ENCODE results near the gene IL1RAPL2. TPM values are rescaled to one million over a fixed set of nuclear protein-coding genes. Genes with fewer than 3 reads are reported as not detected.

IL1RAPL2 gene
- polyA plus RNA-seq, 1 of the 3 experiments (the other 2 are of a cell fraction): 0.13 TPM

- Histone ChIP-seq H3K36me3 (replicated peaks in 1 of 2; ENCODE audit: control insufficient read depth in 1 of 2, insufficient read depth in 2 of 2, low read length in 1 of 2) (no peaks in the 10 kb centered on the region), H4K20me1 (ENCODE audit: insufficient read depth) (no peaks in the 10 kb centered on the region), H3K9ac (no peak overlapping the region), H3K79me2 (ENCODE audit: insufficient read depth) (no peaks in the 10 kb centered on the region), H3K9me3 (no peaks in the 10 kb centered on the region), H3K9me2 (no peaks in the 10 kb centered on the region), H3K27ac (ENCODE audit: low read depth in 2 of 2, low read length in 1 of 2) (no peak overlapping the region), H3K4me3 (ENCODE audit: low read depth in 2 of 2, low read length in 1 of 2) (no peak overlapping the region), H3F3A (replicated peaks; ENCODE audit: insufficient read depth) (no peaks in the 10 kb centered on the region), H3K4me1 (ENCODE audit: control insufficient read depth in 1 of 2, insufficient read depth in 2 of 2, low read depth in 1 of 2, low read length in 1 of 2) (no peaks in the 10 kb centered on the region), H2AFZ (ENCODE audit: low read depth) (no peak overlapping the region), H3K4me2 (no peak overlapping the region), H3K27me3 (ENCODE audit: insufficient read depth) (no peaks in the 10 kb centered on the region; the same call in 1 of the 2 replicates)
- TF ChIP-seq JUND (IDR thresholded peaks at IDR 0.05): no peak
- no peak for TF ChIP-seq MXI1 (IDR thresholded peaks at IDR 0.05; ENCODE audit: low read depth, low read length)
- TF ChIP-seq NFIC (IDR thresholded peaks at IDR 0.05; ENCODE audit: borderline replicate concordance): no peak
- no peak for TF ChIP-seq CHD2 (IDR thresholded peaks at IDR 0.05; ENCODE audit: low read length, partially characterized antibody)
- no peak for TF ChIP-seq USF1 (IDR thresholded peaks at IDR 0.05; ENCODE audit: borderline replicate concordance, low read depth)
- no peak for TF ChIP-seq NRF1 (IDR thresholded peaks at IDR 0.05; ENCODE audit: low read depth, low read length)
- TF ChIP-seq, protein P1, sequence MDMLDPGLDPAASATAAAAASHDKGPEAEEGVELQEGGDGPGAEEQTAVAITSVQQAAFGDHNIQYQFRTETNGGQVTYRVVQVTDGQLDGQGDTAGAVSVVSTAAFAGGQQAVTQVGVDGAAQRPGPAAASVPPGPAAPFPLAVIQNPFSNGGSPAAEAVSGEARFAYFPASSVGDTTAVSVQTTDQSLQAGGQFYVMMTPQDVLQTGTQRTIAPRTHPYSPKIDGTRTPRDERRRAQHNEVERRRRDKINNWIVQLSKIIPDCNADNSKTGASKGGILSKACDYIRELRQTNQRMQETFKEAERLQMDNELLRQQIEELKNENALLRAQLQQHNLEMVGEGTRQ (IDR thresholded peaks at IDR 0.05; ENCODE audit: borderline replicate concordance, low read depth, low read length): no peak
- TF ChIP-seq, protein P2, sequence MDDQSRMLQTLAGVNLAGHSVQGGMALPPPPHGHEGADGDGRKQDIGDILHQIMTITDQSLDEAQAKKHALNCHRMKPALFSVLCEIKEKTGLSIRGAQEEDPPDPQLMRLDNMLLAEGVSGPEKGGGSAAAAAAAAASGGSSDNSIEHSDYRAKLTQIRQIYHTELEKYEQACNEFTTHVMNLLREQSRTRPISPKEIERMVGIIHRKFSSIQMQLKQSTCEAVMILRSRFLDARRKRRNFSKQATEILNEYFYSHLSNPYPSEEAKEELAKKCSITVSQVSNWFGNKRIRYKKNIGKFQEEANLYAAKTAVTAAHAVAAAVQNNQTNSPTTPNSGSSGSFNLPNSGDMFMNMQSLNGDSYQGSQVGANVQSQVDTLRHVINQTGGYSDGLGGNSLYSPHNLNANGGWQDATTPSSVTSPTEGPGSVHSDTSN (IDR thresholded peaks at IDR 0.05): no peak
- TF ChIP-seq POLR2AphosphoS5 (IDR thresholded peaks at IDR 0.05; ENCODE audit: low read depth, low read length): no peak
- TF ChIP-seq REST (IDR thresholded peaks at IDR 0.05; ENCODE audit: low read depth, low read length): no peak
- TF ChIP-seq TAF1 (IDR thresholded peaks at IDR 0.05; ENCODE audit: borderline replicate concordance, low read depth, low read length): no peak
- 10% methylated on average over 4 of the region's 4 CpGs for WGBS (ENCODE audit: low lambda C conversion rate)
- POLR2A ChIA-PET: no interaction called here
- DNase-seq: no peak
- CTCF ChIA-PET: no interaction called here
Measured at GRCh38 chrX:105173071-105173470, 607.1 kb downstream of the IL1RAPL2 start.

DNA sequence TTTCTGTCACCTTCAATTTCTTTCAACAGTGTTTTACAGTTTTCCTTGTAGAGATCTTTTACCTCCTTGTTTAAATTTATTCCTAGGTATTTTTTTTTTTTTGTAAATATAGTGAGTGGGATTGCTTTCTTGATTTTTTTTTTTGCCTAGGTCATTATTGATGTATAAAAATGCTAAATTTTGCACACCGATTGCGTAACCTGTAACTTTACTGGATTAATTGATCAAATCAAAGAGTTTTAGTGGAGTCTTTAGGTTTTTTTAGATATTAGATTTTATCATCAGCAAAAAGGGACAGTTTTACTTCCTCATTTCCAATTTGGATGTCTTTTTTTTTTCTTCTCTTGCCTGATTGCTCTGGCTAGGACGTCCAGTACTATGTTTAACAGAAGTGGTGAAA lies 613.6 kb downstream of the IL1RAPL2 start:
- TF ChIP-seq SIN3A (IDR thresholded peaks at IDR 0.05; ENCODE audit: borderline replicate concordance, low read depth, low read length): no peak
- no peak for TF ChIP-seq MEF2A (IDR thresholded peaks at IDR 0.05; ENCODE audit: borderline replicate concordance, low read depth)
- no peak for TF ChIP-seq YY1 (IDR thresholded peaks at IDR 0.05; ENCODE audit: low read depth)
- TF ChIP-seq ELF1 (IDR thresholded peaks at IDR 0.05): no peak
- no peak for TF ChIP-seq TEAD4 (IDR thresholded peaks at IDR 0.05; ENCODE audit: borderline replicate concordance, insufficient read depth)
- TF ChIP-seq NFIC (IDR thresholded peaks at IDR 0.05; ENCODE audit: borderline replicate concordance): no peak
- TF ChIP-seq NRF1 (IDR thresholded peaks at IDR 0.05; ENCODE audit: low read depth, low read length): no peak
- H4K20me1 ChIP-seq (ENCODE audit: insufficient read depth): no peaks in the 10 kb centered on the region
- no peak overlapping the region for H3K4me2 ChIP-seq
- no peak overlapping the region for H2AFZ ChIP-seq (ENCODE audit: low read depth)
- ChIA-PET CTCF (interaction anchor here (1.0 kb wide), 1 partner anchor 11 kb away, joined by 3 read pairs; no protein-coding TSS in a partner anchor), POLR2A (no interaction called here)
- no peaks in the 10 kb centered on the region for H3K9me2 ChIP-seq
- H3K4me3 ChIP-seq (ENCODE audit: low read depth in 2 of 2, low read length in 1 of 2): no peak overlapping the region
- H3K9me3 ChIP-seq: no peaks in the 10 kb centered on the region; the same call in 1 of the 2 replicates
- no peaks in the 10 kb centered on the region for H3K36me3 ChIP-seq (replicated peaks in 1 of 2; ENCODE audit: control insufficient read depth in 1 of 2, insufficient read depth in 2 of 2, low read length in 1 of 2)
- H3K27me3 ChIP-seq (ENCODE audit: insufficient read depth): no peaks in the 10 kb centered on the region
- no peaks in the 10 kb centered on the region for H3K4me1 ChIP-seq (ENCODE audit: control insufficient read depth in 1 of 2, insufficient read depth in 2 of 2, low read depth in 1 of 2, low read length in 1 of 2)
- 7% methylated on average over 3 of the region's 3 CpGs for WGBS (ENCODE audit: low lambda C conversion rate)
- H3K79me2 ChIP-seq (ENCODE audit: insufficient read depth): no peaks in the 10 kb centered on the region
- H3K9ac ChIP-seq: no peak overlapping the region
- no peaks in the 10 kb centered on the region for H3F3A ChIP-seq (replicated peaks; ENCODE audit: insufficient read depth)
- DNase-seq: no peak
- no peak overlapping the region for H3K27ac ChIP-seq (ENCODE audit: low read depth in 2 of 2, low read length in 1 of 2)

Measured in SK-N-SH (cell line).